ENCODE data around the gene WDR46. TPM values are rescaled to one million over a fixed set of nuclear protein-coding genes. Genes with fewer than 3 reads are reported as not detected.

WDR46 gene
- total RNA-seq, 6 experiments from 2014 or later: 13.1 to 35.2 (median 23.9) TPM

- Histone ChIP-seq H3K4me1 (peaks cover 0 to 44% (median 0%) of the 10 kb centered on the region in 4 donors), H3K36me3 (peaks cover 0 to 13% (median 3%) of the 10 kb centered on the region in 4 donors), H3K4me3 (peak overlapping the region; percentile 79 to 93 (median 85)), H3K27ac (peak overlapping the region; percentile 94 to 99 (median 97)), H3K9me3 (no peaks in the 10 kb centered on the region), H3K27me3 (no peaks in the 10 kb centered on the region)
- ATAC-seq (peak; percentile 10 to 48 (median 18)), DNase-seq (peak; percentile 45 to 68 (median 59))
- WGBS (ENCODE audit: insufficient coverage, low coverage, low lambda C conversion rate, missing lambda C conversion rate): 1% methylated on average over 10 of the region's 10 CpGs
- no peak for TF ChIP-seq POLR2A (IDR thresholded peaks at IDR 0.05)
- TF ChIP-seq CTCF (IDR thresholded peaks at IDR 0.05): no peak
- intact Hi-C loops (cut with DNase I): no loop called here
Measured at GRCh38 chr6:33314515-33314942, 25.5 kb upstream of the WDR46 start.

- intact Hi-C loops (cut with DNase I): no loop called here
Measured at GRCh38 chr6:33313709-33314514, 24.9 kb upstream of the WDR46 start, which contains the start of gene TAPBP. TAPBP (minus strand) TSS chr6:33314078; CDS start chr6:33314041, 37 bp downstream.

GRCh38 chr6:33313105-33313708 is 24.2 kb upstream of the WDR46 start:
- Histone ChIP-seq H3K27me3 (no peaks in the 10 kb centered on the region), H3K4me3 (peak overlapping the region; percentile 79 to 93 (median 85))
- intact Hi-C loops (cut with DNase I): no loop called here

More at GRCh38 chr6:33313709-33314514, 24.9 kb upstream of the WDR46 start, which contains the start of gene TAPBP:
- peaks cover 0 to 6% (median 0%) of the 10 kb centered on the region in 4 donors for H3K36me3 ChIP-seq
- peaks cover 0 to 38% (median 0%) of the 10 kb centered on the region in 4 donors for H3K4me1 ChIP-seq
- no peaks in the 10 kb centered on the region for H3K9me3 ChIP-seq
- H3K27ac ChIP-seq: peak within 1 kb of the TSS; percentile 94 to 99 (median 97)
- ATAC-seq (peak; percentile 36 to 51 (median 40)), DNase-seq (peak; percentile 72 to 77 (median 74))
- H3K27me3 ChIP-seq: no peaks in the 10 kb centered on the region
- 0% methylated on average over 18 of the region's 47 CpGs for WGBS (ENCODE audit: insufficient coverage, low coverage, low lambda C conversion rate, missing lambda C conversion rate)
- TF ChIP-seq POLR2A (IDR thresholded peaks at IDR 0.05) (peak; percentile 56), CTCF (IDR thresholded peaks at IDR 0.05) (no peak)
- peak within 1 kb of the TSS; percentile 79 to 93 (median 85) for H3K4me3 ChIP-seq

More at GRCh38 chr6:33313105-33313708, 24.2 kb upstream of the WDR46 start:
- Histone ChIP-seq H3K4me1 (peaks cover 0 to 30% (median 0%) of the 10 kb centered on the region in 4 donors), H3K27ac (peak overlapping the region; percentile 94 to 99 (median 97)), H3K9me3 (no peaks in the 10 kb centered on the region), H3K36me3 (peaks cover 0 to 4% (median 0%) of the 10 kb centered on the region in 4 donors)
- peak; percentile 2 to 7 (median 6) for ATAC-seq
- TF ChIP-seq CTCF (IDR thresholded peaks at IDR 0.05) (no peak), POLR2A (IDR thresholded peaks at IDR 0.05) (no peak)
- 0% methylated on average over 25 of the region's 33 CpGs for WGBS (ENCODE audit: insufficient coverage, low coverage, low lambda C conversion rate, missing lambda C conversion rate)
- peak in 2 of 3 donors; percentile 69 to 78 for DNase-seq
